GM18519 (cell line): ENCODE data around the gene LSP1.

ENCODE experiments used
- ATAC-seq: cut with Tn5 transposase; IDR thresholded peaks from one replicate; pipeline ENCODE4 v1.9.1; 2021; ENCODE audit warnings: mild to moderate bottlenecking, moderate library complexity; ENCODE audit not compliant: unreplicated experiment, low FRiP score

LSP1 gene

DNA sequence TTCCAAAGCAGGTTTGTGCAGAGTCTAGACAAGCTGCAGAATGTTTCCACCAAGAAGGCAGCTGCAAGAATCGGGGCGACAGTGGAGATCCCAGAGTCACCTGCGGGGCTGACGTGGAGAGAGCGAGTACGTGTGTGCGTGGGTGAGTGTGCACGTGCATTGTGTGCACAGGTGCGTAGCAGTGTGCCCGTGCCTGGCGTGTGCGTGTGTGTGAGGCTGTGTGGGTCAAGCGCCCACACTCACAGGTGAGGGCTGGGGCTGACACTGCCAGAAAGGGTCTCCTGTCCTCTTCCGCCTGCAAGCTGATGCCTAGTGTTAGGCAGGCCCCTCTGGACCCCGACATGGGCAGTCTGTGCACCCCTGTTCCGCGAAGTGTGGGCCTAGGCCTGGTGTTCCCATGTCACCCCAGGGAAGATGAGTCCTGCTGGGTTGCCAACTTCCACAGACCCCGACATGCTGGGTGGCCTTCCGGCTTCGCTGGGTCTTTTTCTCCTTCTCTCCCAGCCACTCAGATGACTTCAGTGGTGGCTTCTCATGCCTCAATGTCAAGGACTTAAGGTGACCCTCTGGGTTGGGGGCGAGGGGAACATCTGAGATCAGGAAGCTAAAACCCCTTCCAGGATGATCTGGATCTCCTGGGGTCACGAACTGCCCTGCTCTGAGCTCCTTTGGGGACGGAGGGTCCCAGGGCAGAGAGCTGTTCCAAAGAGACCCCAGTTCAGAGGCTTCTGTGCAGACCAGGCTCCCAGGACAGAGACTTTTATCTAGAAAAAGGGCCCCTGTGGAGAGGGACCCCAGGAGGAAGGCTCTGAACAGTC lies 28.5 kb upstream of the LSP1 start:
- ATAC-seq: no peak

DNA sequence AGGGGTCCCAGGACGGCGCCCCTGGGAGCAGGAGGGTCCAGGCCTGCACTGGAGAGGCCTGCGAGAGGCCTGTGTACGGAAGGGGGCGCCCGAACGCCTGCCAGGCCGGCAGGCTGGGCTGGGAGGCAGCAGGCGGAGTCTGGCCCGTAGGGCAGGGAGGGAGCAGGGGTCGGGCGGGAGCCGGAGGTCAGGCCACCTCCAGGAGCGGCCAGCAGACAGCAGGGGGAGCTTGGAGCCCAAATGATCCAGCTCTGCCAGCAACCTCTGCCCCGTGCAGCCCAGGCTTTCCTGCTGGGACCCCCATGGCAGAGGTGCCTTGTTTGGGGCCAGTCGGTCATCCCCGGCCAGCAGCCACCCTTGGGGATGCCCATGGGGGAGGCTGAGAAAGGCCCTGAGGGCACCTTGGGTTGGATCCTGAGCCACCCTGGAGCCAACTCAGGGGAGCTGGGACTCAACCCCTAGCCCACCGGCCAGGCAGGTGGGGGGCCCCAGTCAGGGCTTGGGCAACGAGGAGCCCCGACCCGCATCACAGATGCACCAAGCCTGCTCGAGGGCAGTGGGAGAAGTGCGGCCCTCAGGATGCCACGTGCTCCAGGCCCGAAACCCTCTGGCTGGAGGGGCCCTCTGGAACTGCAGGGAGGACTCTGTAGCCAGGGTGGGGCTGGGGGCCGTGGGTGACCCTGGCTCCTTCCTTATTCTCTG lies 27.7 kb upstream of the LSP1 start:
- ATAC-seq: no peak

DNA sequence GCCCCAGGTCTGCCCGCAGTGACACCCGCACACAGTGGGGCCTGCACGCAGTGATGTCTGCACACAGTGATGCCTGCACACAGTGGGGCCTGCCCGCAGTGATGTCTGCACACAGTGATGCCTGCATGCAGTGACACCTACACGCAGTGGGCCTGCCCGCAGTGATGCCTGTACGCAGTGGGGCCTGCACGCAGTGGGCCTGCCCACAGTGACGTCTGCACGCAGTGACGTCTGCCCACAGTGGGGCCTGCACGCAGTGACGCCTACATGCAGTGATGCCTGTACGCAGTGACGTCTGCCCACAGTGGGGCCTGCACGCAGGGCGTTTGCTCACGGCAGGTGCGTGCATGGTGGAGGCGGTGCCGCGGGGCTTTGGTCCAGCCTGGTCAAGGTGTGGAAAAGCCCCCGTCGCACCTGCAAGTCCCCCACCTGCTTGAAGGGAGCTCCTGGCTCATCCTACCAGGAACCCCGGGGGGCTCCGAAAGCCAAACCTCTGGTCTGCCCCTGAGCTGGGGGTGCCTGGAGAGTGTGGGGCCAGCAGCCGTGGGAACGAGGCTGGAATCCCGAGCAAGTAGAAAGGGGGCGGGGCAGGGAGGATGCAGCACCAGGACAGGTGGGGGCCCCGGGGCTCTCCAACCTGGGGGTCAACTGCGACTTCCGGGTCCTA lies 27.0 kb upstream of the LSP1 start:
- ATAC-seq: no peak

DNA sequence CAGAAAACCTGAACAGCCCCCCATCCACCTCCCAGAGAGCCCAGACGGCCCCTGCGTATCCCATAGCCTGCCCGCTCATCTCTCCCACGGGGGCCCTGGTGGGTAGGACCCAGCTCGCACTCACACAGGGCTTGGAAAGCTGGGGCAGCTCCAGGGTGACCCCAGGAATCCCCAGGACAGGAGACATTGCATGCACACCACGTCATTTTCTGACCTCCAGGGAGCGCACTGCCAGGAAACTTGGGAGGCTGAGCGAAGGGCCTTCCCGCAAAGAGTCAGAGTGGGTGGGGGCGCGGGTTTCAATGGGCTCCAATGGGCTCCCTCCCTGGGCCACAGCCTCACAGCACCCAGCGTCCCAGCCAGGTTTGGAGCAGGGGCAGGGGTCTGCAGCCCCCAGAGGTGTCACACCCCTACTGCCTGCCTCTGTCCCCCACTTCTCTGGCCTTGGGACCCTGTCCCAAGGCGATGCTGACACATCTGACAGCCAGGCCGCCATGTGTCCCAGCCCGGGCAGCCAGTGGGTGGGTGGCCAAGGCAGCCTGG lies 26.3 kb upstream of the LSP1 start:
- ATAC-seq: no peak

DNA sequence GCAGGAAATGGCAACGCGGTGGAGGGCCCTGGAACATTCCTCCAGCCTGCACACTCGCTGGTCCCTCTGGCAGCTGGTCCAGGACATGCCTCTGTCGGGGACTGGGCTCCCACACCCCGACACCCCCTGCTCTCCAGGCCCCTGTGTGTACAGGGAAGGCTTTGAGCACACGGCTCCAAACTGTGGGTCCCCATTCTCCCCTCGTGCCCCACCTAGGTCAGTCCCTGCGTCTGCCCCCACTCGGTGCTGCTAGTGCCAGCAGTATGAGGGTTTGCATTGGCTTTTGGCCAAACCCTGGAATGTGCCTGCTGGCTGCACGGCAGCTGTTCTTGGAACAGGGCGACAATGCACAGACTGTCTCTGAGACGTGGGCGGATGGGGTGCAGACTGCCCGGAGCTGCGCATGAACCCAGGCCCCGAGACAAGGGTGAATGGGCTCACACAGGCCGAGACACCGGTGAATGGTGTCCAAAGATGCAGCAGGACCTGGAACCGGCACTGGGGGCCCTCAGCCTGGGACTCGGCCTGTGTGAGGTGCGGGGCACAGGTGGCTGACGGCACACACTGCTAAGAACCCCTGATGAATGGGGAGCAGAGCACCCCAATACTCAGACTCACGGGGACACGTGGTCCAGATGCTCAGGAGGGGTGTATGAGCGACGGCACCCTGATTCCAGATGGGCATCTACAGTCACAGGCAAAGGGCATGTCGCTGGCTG lies 25.6 kb upstream of the LSP1 start:
- ATAC-seq: no peak

DNA sequence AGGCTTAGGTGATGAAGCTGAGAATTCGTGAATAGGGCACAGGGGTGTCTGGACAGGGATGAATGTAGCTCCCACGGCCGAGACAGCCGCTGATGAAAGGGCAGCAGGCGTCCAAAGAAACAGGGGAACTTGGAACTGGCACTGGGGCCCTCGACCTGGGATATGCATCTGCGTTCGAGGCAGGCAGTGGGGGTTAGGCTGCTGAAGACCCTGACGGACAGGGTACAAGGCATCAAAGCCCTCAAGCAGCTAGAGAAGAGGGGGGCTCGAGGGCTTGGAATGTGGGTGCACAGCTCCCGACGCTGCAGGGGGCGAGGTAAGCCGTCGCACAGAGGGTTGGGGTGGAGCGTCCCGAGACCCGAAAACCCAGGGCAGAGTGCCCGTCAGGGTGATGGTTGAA lies 25.0 kb upstream of the LSP1 start:
- no peak for ATAC-seq

DNA sequence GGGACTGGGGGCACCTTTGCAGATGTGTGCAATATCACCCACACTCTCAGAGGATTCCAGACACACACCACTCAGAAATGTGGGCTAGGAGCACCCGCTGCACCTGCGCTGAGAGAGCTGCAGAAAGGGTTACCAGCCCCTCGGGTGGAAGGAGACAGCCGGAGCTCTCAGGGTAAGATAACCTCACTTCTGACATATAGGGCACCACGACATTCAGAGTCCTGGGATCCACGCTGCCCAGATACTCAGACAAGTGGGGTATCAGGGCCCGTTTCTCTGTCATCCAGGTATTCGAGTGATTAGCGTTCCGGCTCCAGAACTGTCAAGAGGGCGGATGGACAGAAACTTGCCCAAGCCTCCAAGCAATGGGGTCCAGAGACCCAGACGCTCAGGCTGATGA lies 24.3 kb upstream of the LSP1 start:
- ATAC-seq: no peak

DNA sequence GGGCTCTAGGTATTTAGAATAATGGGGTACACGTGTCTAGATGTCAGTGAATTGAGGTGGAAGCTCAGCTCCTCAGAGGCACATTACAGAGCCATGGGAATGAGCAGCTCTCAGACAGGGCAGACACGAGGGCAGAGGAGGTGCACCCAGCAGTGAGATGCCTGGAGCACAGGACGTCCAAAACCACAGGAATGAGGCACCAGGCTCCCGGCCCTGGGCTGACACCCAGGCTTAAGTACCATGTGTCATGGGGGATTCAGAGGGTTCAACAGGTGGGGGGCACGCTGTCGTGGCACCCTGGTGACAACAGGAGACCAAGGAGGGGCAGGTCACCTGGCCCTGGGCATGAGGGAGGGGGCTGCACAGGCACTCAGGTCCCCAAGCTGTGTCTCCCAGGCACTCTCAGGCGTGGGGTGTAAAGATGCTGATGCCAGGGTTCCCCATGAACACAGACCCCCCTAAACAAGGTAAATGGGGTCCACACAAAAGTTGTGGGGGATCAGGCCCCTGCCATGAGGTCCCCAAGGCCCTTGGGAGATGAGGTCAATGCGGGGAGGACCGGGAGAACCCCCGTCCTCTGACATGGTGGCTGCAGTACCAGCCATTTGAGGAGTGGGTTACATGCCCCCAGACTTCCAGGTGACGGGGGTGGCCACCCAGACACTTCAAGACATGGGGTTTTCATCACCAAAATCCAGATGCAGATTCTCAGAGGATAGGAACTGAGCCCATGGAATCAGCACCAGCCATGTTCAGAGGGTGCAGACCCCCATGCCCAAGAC lies 23.7 kb upstream of the LSP1 start:
- no peak for ATAC-seq

DNA sequence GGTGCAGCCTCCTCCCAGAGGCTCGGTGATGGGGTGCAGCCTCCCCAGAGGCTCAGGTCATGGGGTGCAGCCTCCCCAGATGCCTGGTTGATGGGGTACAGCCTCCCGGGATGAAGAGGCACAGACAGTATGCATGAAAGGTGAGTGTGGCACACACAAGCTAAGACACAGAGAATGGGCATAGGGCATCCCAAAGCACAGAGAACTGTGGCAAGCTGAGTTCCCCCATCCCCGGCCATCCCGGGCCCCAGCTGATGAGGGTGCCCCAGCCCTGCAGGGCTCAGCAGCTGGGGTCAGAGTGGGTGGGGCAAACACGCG lies 22.9 kb upstream of the LSP1 start:
- no peak for ATAC-seq

DNA sequence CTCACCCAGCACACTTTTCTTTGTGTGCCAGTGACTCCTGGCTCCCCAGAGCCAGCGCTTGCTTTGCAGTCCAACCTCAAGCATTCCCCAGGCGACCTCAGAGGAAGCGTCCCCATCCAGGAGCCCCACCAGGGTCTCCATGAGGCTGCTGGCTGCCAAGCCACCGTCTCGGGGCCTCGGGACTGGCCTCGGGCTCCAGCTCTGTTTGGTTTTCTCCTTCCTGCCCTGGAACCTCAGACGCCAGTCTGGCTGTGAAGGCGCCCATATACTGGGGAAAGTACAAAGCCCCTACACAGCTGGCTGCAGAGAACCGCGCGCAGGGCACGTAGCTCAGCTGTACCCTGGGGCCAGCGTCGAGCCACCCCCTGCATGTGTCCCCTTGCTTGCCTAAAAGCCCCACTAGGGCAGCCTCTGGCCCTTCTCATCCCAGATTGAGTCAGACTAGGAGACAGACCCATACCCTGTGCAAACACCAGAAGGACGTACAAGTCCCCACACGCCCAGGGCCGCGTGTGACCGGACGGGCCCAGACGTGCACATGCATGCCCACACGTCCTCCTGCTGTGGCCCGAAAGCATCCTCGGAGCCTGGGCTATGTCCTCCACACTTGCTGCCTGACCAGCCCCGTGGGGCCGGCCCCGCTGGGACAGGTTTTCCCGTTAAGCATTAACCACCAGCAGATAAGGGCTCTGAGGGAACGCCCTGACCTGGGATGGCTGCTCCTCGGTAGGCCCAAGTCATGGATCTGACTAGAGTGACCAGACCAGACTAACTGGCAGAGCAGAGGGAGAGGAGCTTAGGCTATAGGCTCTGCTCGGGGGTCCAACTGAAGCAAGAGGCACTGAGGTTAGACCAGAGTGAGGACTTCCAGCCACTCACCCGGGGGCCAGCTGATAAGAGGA lies 22.3 kb upstream of the LSP1 start:
- no peak for ATAC-seq

DNA sequence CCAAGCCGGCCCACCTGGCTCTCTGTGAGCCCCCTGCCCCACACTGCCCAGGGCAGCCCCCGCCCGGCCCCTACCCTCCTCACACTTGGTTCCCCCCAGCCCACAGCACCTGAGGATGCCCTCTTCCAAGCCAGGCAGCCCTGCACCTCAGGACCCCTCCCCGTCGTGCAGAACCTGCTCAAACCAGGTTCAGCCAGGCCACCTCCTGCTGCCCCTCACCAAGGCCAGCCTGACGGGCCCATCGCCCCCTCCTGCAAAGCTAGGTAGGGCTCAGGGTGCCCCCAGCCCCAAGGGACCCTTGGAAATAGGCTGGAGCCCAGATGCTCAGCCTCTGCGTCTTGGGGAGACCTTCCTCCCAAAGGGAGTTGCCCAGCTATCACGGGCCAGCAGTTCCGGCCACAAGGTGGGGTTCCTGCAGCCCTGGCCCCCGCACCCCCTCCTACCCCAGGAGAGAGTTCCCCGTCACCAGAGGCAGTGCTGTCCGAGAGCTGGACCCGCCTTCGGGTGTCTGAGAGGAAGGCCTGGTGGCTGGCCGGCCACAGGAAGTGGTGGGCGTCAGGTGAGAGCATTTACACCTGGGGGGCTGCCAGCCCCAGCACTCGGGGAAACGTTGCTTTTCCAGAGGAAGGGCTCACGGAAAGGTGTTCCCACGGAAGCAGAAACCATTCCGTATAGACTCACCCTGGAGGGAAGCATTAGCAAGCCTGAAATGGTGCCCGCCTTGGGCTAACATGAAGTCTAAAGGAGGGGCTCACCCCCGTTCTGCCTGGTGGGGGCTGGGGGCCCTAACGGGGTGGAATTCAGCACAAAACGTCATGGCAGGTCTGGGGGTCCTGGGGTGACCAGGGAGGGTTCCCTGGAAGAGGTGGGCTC lies 21.3 kb upstream of the LSP1 start:
- ATAC-seq: no peak

DNA sequence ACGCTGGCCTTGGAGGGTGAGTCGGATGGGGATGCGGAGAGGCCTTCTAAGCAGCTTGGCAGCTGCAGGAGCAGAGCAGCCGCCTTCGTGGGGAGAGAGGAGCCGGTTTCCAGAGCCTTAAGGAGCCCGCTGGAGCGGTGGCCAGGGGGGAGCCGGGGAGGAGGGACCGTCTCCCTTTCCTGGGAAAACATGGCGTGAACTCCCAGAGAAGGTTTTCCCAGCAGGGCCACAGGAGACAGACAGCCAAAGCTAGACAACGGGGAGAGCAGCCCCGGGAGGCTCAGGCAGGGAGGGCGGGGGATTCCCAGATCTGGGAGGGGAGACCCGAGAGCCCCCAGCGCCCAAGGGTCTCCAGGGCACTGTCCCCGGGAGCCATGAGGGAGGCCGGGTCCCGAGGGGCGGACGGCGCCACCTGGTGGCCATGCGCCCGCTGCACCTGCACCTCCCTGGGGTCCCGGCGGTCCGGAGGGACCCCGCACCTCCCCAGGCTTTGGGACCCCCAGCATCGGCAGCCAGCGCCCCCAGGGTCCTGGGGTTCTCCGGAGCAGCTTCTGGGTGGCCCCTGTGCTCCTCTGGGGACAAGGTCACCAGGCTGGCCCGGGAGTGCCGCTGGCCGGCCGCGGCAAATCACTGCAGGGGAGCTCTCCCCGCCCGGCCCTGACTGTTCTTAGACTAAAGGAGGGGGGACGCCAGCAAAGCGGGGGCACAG lies 20.5 kb upstream of the LSP1 start:
- ATAC-seq: no peak

DNA sequence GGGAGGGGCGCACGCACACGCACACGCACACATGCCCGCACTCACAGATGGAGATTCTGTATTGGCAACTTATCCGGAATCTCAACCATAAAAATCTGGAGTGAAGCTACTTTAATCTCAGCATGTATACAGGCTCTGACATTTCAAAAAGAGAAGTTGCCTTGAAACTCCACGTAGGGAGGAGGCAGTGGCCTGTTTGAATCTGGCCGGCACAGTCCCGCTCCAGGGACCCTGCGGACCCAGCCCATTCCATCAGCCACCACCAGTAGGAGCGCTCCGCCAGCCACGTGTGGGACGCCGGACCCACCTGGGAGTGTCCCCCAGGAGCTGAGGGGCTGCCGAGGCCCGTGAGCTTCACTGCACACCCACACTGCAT lies 20.0 kb upstream of the LSP1 start:
- no peak for ATAC-seq

DNA sequence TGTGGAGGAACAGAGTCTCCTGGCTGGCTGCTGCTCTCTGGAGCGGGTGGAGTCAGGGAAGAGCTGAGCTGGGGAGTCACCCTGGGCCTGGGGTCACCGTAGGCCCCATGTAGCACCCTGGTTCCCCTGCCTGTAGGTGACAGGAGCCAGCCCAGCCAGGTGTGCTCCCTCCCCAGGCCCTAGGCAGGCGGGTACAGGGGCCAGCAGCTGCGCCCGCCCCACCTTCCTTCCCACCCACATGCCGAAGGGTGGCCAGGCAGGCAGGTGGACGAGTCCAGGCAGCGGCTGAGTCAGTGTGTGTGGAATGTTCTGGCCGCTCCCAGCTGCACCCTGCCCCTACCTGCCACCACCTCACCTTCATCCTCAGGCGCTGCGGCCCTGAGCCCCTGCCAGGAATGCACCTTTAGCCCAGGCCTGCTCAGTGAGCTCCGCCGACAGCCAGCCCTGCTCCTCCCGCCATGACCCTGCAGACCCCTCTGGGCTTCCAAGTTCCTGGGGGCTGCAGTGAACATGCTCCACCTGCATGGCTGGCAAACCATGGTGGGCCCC lies 18.7 kb upstream of the LSP1 start:
- no peak for ATAC-seq

DNA sequence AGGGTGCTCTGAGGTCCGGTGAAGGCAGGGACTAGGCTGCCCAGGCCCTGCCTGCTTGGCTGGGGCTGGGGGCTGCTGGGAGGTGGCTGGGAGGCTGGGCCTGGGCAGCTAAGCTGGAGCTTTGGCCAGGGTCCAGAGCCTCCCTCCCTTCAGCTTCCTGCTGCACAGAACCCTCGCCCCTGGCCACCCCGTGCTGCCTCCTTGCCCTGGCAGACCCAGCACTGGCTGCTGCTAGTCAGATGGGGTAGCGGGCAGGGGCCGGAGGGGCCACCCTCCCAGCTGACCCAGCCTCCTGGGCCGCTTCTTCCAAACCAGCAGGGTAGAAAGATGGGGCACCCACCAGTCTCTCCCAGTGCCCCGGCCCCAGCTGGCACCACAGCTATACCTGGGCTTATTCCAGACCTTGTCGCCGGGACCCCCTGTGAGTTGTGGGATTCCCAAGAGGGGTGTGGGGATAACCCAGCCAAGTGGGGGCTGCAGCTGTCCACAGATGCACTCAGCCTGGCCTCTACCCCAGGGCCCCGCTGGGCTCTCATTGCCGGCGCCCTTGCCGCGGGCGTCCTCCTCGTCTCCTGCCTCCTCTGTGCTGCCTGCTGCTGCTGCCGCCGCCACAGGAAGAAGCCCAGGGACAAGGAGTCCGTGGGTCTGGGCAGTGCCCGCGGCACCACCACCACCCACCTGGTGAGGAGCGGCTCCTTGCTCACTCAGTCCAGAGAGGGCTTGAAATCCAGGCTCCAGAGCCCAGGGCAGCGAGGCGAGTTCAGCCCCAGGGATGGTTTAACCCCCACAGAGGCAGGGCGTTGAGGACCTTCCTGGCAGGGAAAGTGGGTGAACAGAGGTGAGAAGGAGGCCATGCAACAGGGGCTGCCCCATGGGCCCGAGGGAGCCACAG lies 17.9 kb upstream of the LSP1 start, which contains the start of gene SYT8:
Gene SYT8, plus strand, starts transcription at position 212 of the 892 bp plus-strand sequence. Its CDS starts 116 bp downstream, at position 328.
- ATAC-seq: no peak

DNA sequence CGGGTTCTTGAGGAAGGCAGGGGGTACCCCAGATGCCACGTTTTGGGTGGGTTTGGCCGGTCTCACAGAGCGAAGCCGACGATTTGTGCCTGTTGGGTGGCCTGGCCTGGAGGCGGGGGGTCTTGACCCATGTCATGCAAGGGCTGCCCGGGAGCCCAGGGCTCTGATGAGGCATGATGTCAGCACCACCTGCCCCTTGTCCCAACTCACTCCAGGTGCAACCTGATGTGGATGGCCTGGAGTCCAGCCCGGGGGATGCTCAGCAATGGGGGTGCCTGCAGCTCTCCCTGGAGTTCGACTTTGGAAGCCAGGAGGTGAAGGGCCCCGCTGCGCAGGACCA lies 17.2 kb upstream of the LSP1 start:
- no peak for ATAC-seq
